Inferior parietal cortex (tissue), 1 donor: ENCODE data around the gene HTR3B.

ENCODE experiments used
- DNase-seq: peaks from one replicate; pipeline ENCODE4 v3.0.0-alpha.2; 2016; ENCODE audit errors: extremely low spot score

HTR3B gene

DNA sequence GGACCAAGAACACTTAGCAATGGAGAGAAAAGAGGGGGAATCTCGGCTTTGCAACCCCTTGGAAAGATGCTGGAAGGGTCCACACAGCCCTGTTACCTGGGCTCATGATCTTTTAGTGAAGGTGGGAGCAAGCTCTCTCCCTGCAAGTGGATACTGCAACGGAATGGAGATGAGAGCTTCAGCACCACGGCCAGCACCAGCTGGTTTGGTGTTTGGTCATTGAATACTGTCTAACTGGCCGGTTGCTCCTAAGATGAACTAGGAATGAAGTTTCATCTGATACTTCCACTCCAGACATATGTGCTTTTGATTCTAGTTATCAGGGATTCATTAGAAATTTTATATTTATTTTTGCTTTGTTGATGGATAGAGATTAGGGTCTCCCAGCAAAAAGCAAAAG lies 86.6 kb downstream of the HTR3B start:
- DNase-seq, result no peak

DNA sequence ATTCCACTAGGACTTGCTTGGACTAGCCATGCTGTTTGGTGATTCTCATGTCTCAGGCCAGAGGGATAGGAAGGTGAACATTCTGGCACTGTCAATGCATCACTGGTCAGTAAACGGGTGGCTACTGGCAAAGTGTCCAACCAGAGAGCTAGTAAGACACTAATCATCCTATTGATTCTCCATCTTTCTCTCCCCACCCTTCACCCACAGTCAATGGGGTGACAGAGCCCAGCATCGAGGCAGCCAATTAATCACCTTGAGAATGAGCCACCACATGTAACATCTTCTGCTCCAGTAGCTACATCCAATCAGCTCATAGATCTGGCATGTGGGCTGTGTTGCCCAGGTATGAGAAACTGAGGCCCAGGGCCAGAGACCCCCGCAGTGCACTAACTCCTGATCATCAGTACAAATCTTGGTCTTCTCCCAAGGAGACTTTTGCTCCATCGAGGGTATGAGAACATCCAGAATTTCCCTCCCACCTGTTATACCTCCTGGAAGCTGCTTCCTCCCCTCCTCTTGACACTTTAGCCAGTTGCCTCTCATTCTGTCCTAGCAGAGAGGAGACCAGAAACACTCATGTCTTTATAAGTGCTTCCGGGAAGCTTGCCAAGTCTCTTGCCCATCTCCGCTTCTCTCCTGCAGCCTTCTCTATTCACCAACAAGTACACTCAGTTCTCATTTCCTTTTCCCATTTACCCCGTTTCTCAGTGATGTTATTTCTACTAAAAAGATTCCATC lies 87.3 kb downstream of the HTR3B start:
- DNase-seq, result peak; percentile 63

DNA sequence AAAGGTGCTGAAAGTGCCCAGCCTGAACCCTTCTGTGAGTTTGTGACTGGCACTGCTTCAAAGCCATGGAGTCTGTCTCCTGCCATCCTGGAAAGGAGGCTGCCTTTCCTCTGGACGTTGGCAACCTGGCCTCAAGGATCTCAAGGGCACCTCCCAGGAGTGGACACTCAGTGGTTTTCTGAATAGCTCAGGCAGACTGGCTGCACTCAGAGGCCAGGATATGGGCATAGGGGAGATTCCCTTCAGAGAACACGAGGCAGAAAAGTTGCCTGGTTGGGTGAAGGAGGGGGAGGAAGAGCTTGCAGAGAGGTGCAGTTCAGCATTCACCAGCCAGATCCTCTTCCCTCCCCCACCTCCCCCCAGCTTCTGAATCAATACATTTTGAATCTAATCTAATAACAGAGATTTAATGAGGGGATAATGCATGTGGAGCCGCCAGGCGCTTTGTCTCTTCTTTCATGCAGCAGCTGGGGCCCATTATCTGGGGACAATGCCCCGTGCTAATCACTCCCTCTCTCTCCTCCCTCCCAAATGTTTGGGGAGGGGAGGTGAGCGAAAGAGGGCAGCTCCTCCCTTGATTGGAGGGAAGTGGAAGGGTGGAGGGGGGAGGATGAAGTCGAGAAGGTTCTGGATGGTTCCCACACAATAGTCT lies 88.0 kb downstream of the HTR3B start:
- no peak for DNase-seq

DNA sequence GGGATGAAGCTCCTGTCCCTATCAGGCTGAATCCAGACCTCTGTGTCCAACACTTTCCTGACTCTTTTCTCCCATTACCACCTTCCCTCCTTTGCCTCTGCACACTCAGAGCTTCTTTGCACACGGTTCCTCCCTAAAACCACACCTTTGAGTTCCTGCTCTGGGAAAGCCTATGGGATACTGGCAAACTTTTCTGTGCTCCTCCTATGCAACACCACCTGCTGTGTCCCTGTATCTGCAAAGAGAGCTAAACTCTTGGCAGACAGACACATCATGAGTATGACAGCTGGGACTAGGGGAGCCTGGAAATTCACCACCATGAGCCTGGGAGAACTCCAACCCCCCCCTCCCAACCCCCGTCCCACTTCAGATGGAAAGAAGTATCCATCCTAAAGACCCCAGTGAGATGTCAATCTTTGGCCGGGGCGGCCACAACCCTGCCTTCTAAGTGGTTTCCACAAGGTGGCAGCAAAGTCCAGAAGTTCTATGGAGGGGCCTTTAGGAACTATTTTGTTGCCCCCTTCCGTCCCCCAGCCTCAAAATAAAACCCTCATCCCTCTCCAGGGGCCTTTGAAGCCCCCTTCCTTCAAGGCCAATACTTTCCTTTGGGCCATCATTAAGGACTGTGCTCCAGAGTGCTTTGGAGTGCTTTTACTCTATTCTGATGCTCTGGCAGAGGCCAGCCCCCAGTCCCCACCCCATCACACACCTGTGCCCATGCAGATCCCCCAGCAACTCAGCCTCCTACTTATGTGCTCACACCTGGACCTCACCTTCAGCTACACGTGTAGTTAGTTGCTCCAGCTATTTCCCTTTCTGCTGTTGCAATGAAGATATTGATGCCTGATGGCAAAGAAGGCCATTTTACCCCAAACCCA lies 89.7 kb downstream of the HTR3B start:
- DNase-seq, result peak; percentile 44
